T47D (cell line): ENCODE measurements around the gene APLF.
"Not testable (repeated sequence)": the region's sequence is repeated elsewhere in the genome, so short reads cannot be mapped to it uniquely, and the experiment has no call there.

Experiments
- DNase-seq, 2 experiments: peaks; one replicate each; pipeline versions ENCODE4 v3.0.0 to v3.0.0-alpha.2; 2011 to 2012; ENCODE audit warnings: low read depth in 1 of 2, low spot score in 1 of 2
- JUND ChIP-seq: IDR thresholded peaks from 2 replicates; pipeline ENCODE4 v1.6.1; 2012; ENCODE audit warnings: low read depth
- in situ Hi-C: cut with HindIII; loops from 2 replicates; pipeline ENCODE4 v1.10.0; 2016; ENCODE audit warnings: low sequenced_read_pairs, low pct_unique_long_range_greater_than_20kb

APLF gene

GRCh38 chr2:68429311-68429826 lies 38.0 kb upstream of the APLF start:
- TF ChIP-seq JUND = no peak
- in situ Hi-C loops = no loop called here
- DNase-seq = no peak

- in situ Hi-C loops = no loop called here
- DNase-seq = no peak
- no peak for TF ChIP-seq JUND
Observed at GRCh38 chr2:68431316-68431972, 35.9 kb upstream of the APLF start.

GRCh38 chr2:68432696-68433658 lies 34.4 kb upstream of the APLF start:
- in situ Hi-C loops = no loop called here
- peak in 1 of 2 experiments; percentile 29 for DNase-seq
- TF ChIP-seq JUND = no peak

- no peak for DNase-seq
- in situ Hi-C loops = no loop called here
- TF ChIP-seq JUND = no peak
Observed at GRCh38 chr2:68434981-68435380, 32.4 kb upstream of the APLF start.

GRCh38 chr2:68435615-68436014 lies 31.8 kb upstream of the APLF start:
- DNase-seq = no peak
- in situ Hi-C loops = no loop called here
- no peak for TF ChIP-seq JUND

GRCh38 chr2:68436270-68436669 lies 31.1 kb upstream of the APLF start:
- DNase-seq = no peak
- no peak for TF ChIP-seq JUND
- in situ Hi-C loops = no loop called here

- no peak for DNase-seq
- no peak for TF ChIP-seq JUND
- in situ Hi-C loops = no loop called here
Observed at GRCh38 chr2:68438455-68439303, 28.7 kb upstream of the APLF start.

- peak in 1 of 2 experiments; percentile 83 for DNase-seq
- in situ Hi-C loops = no loop called here
- no peak for TF ChIP-seq JUND
Observed at GRCh38 chr2:68441179-68441993, 26.0 kb upstream of the APLF start.

- DNase-seq = no peak
- TF ChIP-seq JUND = no peak
- in situ Hi-C loops = no loop called here
Observed at GRCh38 chr2:68441994-68442322, 25.4 kb upstream of the APLF start.

- in situ Hi-C loops, DNase-seq: not testable (repeated sequence)
Observed at GRCh38 chr2:68446425-68446824, 21.0 kb upstream of the APLF start.

- no peak for DNase-seq
- in situ Hi-C loops = no loop called here
- TF ChIP-seq JUND = no peak
Observed at GRCh38 chr2:68447118-68447517, 20.3 kb upstream of the APLF start.
